K562 (cell line): ENCODE measurements around the gene HEXIM1. TPM values are rescaled to one million over a fixed set of nuclear protein-coding genes. Genes with fewer than 3 reads are reported as not detected.

ENCODE experiments used
- CCNT2 ChIP-seq: IDR thresholded peaks from 2 replicates; pipeline ENCODE4 v1.6.1; 2011; ENCODE audit warnings: borderline replicate concordance, low read depth, mild to moderate bottlenecking, moderate library complexity, mixed read lengths, low read length; ENCODE audit not compliant: insufficient read length; ENCODE audit errors: extremely low read depth
- CXXC5 ChIP-seq: fragments of 250-450 bp; sonication (Bioruptor Pico); IDR thresholded peaks from 2 replicates; pipeline ENCODE4 v1.8.0; 2022; ENCODE audit warnings: inconsistent platforms, mild to moderate bottlenecking, moderate library complexity
- GTF2F1 ChIP-seq: IDR thresholded peaks from 2 replicates; pipeline ENCODE4 v1.6.1; 2011; ENCODE audit warnings: low read depth, low read length, improper control_type of control experiment
- HDGF ChIP-seq: fragments of 450-650 bp; IDR thresholded peaks from 2 replicates; pipeline ENCODE4 v1.6.1; 2016
- KDM1A ChIP-seq, 2 experiments: fragments of 450-650 bp; IDR thresholded peaks; 2 replicates each; pipeline ENCODE4 v1.6.1; 2016; ENCODE audit warnings: mild to moderate bottlenecking in 2 of 2
- NFIC ChIP-seq: fragments of 450-650 bp; IDR thresholded peaks from 2 replicates; pipeline ENCODE4 v1.6.1; 2017; ENCODE audit warnings: mild to moderate bottlenecking, inconsistent platforms
- NR2C2 ChIP-seq, 2 experiments: fragments of 200-800 bp in 1 of 2; sonication (Bioruptor generic) in 1 of 2; sonication (generic) in 1 of 2; formaldehyde crosslinking in 1 of 2; IDR thresholded peaks; 2 replicates each; pipeline versions ENCODE4 v1.6.1 to v1.8.0; 2016 to 2022; ENCODE audit warnings: mild to moderate bottlenecking in 1 of 2, missing compliant biosample characterization in 1 of 2, missing genetic modification characterization in 1 of 2, missing genetic modification reagents in 1 of 2
- NR3C1 ChIP-seq: sonication (generic); formaldehyde crosslinking; IDR thresholded peaks from 2 replicates; pipeline ENCODE4 v1.8.1; 2022; ENCODE audit warnings: missing genetic modification reagents
- REST ChIP-seq, 2 experiments: fragments of 450-650 bp; formaldehyde crosslinking in 1 of 2; IDR thresholded peaks; 2 replicates each; pipeline versions ENCODE4 v1.4.0 to v1.6.1; 2014 to 2020; ENCODE audit warnings: mild to moderate bottlenecking in 2 of 2, borderline replicate concordance in 1 of 2, low read depth in 1 of 2
- RHOXF2B ChIP-seq: fragments of 250-450 bp; sonication (Bioruptor Pico); conservative IDR thresholded peaks from 2 replicates; pipeline ENCODE4 v1.5.1; 2021
- SNAPC5 ChIP-seq: fragments of 250-450 bp; sonication (Bioruptor Pico); IDR thresholded peaks from 2 replicates; pipeline ENCODE4 v1.8.0; 2021; ENCODE audit warnings: moderate library complexity, mild to moderate bottlenecking, inconsistent platforms
- SRF ChIP-seq, 2 experiments: fragments of 250-450, 450-650 bp in 1 of 2; sonication (Bioruptor Pico) in 1 of 2; sonication (generic) in 1 of 2; formaldehyde crosslinking; IDR thresholded peaks; 2 replicates each; pipeline versions ENCODE4 v1.5.0 to v1.5.1; 2020 to 2022; ENCODE audit warnings: mild to moderate bottlenecking in 1 of 2, missing genetic modification reagents in 1 of 2
- XRCC3 ChIP-seq: fragments of 450-650 bp; IDR thresholded peaks from 2 replicates; pipeline ENCODE4 v1.6.1; 2017; ENCODE audit warnings: mild to moderate bottlenecking, moderate library complexity
- ZBTB33 ChIP-seq: sonication (generic); formaldehyde crosslinking; IDR thresholded peaks from 2 replicates; pipeline ENCODE4 v1.8.1; 2023; ENCODE audit warnings: mild to moderate bottlenecking, missing genetic modification reagents
- ZNF3 ChIP-seq: fragments of 250-450 bp; sonication (Bioruptor Pico); IDR thresholded peaks from 2 replicates; pipeline ENCODE4 v1.5.0; 2021; ENCODE audit warnings: mild to moderate bottlenecking, moderate library complexity
- ZNF445 ChIP-seq: fragments of 250-450 bp; sonication (Bioruptor Pico); IDR thresholded peaks from 2 replicates; pipeline ENCODE4 v1.4.0; 2020; ENCODE audit warnings: low read depth, mild to moderate bottlenecking, moderate library complexity
- ZNF589 ChIP-seq: fragments of 200-800 bp; sonication (Bioruptor generic); IDR thresholded peaks from 2 replicates; pipeline ENCODE4 v1.6.1; 2016; ENCODE audit warnings: low read depth, missing genetic modification characterization, missing compliant biosample characterization
- polyA plus RNA-seq, 8 experiments: library from polyadenylated mRNA; depleted of rRNA in 4 of 8; stranded (reverse) in 5 of 8; unstranded in 3 of 8; fragments of >200 nt; fragmentation: Nextera tagmentation in 2 of 8; fragmentation: Illumina TruSeq in 1 of 8; extraction: Ambion mirVana in 2 of 8; extraction: Trizol in 1 of 8; gene quantifications; 2 replicates each; pipeline versions ENCODE4 v1.2.1 to v1.2.3, GENCODE V29; 2011 to 2014; ENCODE audit warnings: inconsistent platforms in 1 of 8, missing spikeins in 1 of 8
- total RNA-seq, 7 experiments: library from RNA; depleted of rRNA in 6 of 7; stranded (reverse); fragments of >200 nt in 6 of 7; fragmentation: Illumina TruSeq in 2 of 7; extraction: Trizol in 2 of 7; gene quantifications; 2 replicates each; pipeline versions ENCODE4 v1.2.1 to v1.2.3, GENCODE V29; 2011 to 2021; ENCODE audit warnings: low replicate concordance in 1 of 7

HEXIM1 gene
- total and polyA plus RNA-seq, 9 of the 15 experiments (the other 6 are each of a cell fraction or from before 2014, with no cell fraction given) = 1.4 to 28.3 (median 9.1) TPM

GRCh38 chr17:45144199-45145034, 3.9 kb upstream of the HEXIM1 start (continued):
- TF ChIP-seq NR2C2 (CRISPR knock-in tag; IDR thresholded peaks at IDR 0.05) = no peak
- TF ChIP-seq NR2C2 (tag; IDR thresholded peaks at IDR 0.05) = no peak
- TF ChIP-seq HDGF = 0 out of 2 replicates have a peak, but pooled peaks have one; percentile 6
- no peak for TF ChIP-seq GTF2F1
- no peak for TF ChIP-seq XRCC3
- TF ChIP-seq NFIC = peak; percentile 75
- TF ChIP-seq CCNT2 = peak; percentile 31
- TF ChIP-seq ZNF3 (CRISPR knock-in tag) = no peak
- TF ChIP-seq RHOXF2B (CRISPR knock-in tag) = no peak
- peak; percentile 63; the same call in 1 of the 2 replicates for TF ChIP-seq ZBTB33 (CRISPR knock-in tag)
- no peak for TF ChIP-seq NR3C1
- TF ChIP-seq CXXC5 (CRISPR knock-in tag) = peak; percentile 19; the same call in 1 of the 2 replicates
- TF ChIP-seq KDM1A (IDR thresholded peaks at IDR 0.05) = 0 out of 4 replicates have a peak, but pooled peaks of 1 of the 2 experiments have one; percentile 30
- 0 out of 4 replicates have a peak, but pooled peaks of 1 of the 2 experiments have one; percentile 13 for TF ChIP-seq SRF (CRISPR knock-in tag; IDR thresholded peaks at IDR 0.05)
- TF ChIP-seq ZNF445 (CRISPR knock-in tag) = no peak
- TF ChIP-seq ZNF589 (CRISPR knock-in tag) = no peak
- TF ChIP-seq SNAPC5 = no peak
- TF ChIP-seq REST (IDR thresholded peaks at IDR 0.05; ENCODE audit: borderline replicate concordance) = no peak
- TF ChIP-seq REST (CRISPR knock-in tag; IDR thresholded peaks at IDR 0.05; ENCODE audit: low read depth) = 0 out of 2 replicates have a peak, but pooled peaks have one; percentile 25
